CD4-positive, alpha-beta T cell treated with Interleukin-2 at 100 ng/mL for 4 hours (primary cell): Measurements from ENCODE around the gene FMNL2.

ENCODE experiments used
- DNase-seq: peaks from one replicate; pipeline ENCODE4 v3.0.0-alpha.2; 2020; ENCODE audit warnings: low spot score

Gene FMNL2

GRCh38 chr2:152558158-152558984 is 223.4 kb downstream of the FMNL2 start:
- no peak for DNase-seq

GRCh38 chr2:152559008-152559407 is 224.0 kb downstream of the FMNL2 start:
- DNase-seq, result no peak

- no peak for DNase-seq
Observed at GRCh38 chr2:152560166-152560565, 225.2 kb downstream of the FMNL2 start.

GRCh38 chr2:152560873-152561595 is 226.1 kb downstream of the FMNL2 start:
- DNase-seq, result no peak

GRCh38 chr2:152562198-152562884 is 227.4 kb downstream of the FMNL2 start:
- DNase-seq, result no peak

- no peak for DNase-seq
Observed at GRCh38 chr2:152563764-152564163, 228.8 kb downstream of the FMNL2 start.

GRCh38 chr2:152564754-152565551 is 230.0 kb downstream of the FMNL2 start:
- no peak for DNase-seq

- no peak for DNase-seq
Observed at GRCh38 chr2:152565884-152566727, 231.1 kb downstream of the FMNL2 start.

- no peak for DNase-seq
Observed at GRCh38 chr2:152566728-152567069, 231.7 kb downstream of the FMNL2 start.

GRCh38 chr2:152568531-152568930 is 233.6 kb downstream of the FMNL2 start:
- DNase-seq, result no peak

- no peak for DNase-seq
Observed at GRCh38 chr2:152569186-152569585, 234.2 kb downstream of the FMNL2 start.

- no peak for DNase-seq
Observed at GRCh38 chr2:152571048-152571766, 236.2 kb downstream of the FMNL2 start.

- DNase-seq, result no peak
Observed at GRCh38 chr2:152572031-152572430, 237.1 kb downstream of the FMNL2 start.

GRCh38 chr2:152573168-152573567 is 238.2 kb downstream of the FMNL2 start:
- DNase-seq, result peak; percentile 7

GRCh38 chr2:152577579-152577978 is 242.6 kb downstream of the FMNL2 start:
- DNase-seq, result no peak

GRCh38 chr2:152578573-152578972 is 243.6 kb downstream of the FMNL2 start:
- DNase-seq, result no peak

GRCh38 chr2:152580714-152581113 is 245.7 kb downstream of the FMNL2 start:
- DNase-seq, result no peak

GRCh38 chr2:152581360-152581759 is 246.4 kb downstream of the FMNL2 start:
- no peak for DNase-seq

- no peak for DNase-seq
Observed at GRCh38 chr2:152582081-152582480, 247.1 kb downstream of the FMNL2 start.

GRCh38 chr2:152583512-152584229 is 248.7 kb downstream of the FMNL2 start:
- no peak for DNase-seq
